Measurements from ENCODE around the gene ZBED6. TPM values are rescaled to one million over a fixed set of nuclear protein-coding genes. Genes with fewer than 3 reads are reported as not detected.

ZBED6 gene
- total and polyA plus RNA-seq, 9 of the 15 experiments (the other 6 are each of a cell fraction or from before 2014, with no cell fraction given), result 0.21 to 16.6 (median 5.0) TPM

DNA sequence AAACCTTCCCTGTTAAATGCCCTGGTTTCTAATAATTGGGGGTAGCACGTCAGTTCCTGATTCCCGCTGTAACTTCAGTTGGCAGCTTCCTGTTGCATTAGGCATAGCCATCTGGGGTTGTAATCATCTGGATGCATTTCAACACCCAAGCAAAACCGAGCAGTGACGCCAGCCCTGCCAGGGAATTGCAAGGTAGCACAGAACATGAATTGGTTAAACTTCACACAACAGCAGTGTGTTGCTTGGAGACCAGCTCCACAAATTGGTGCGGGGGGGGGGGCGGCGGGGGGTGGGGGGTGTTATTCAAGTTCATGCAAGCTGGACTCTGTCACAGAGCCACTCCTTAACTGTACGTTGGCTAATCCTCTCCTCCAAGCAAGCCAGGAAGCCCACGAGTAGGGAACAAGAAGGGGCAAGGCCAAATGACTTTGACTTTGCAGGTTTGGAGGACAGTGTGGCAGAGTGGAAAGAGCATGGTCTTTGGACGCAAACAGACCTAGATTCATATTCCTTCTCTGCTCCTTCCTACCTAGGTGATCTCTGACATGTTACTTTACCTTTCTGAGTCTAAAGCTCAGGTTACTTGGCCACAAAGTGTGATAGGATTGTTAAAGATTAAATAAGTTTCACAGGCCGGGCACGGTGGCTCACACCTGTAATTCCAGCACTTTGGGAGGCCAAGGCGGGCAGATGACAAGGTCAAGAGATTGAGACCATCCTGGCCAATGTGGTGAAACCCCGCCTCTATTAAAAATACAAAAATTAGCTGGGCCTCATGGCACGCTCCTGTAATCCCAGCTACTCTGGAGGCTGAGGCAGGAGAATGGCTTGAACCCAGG, 25.7 kb upstream of the ZBED6 start:
- peak; percentile 40 for ATAC-seq
- peaks cover 4 to 10% of the 10 kb centered on the region in 2 experiments; a peak in 4 of 5 replicates for H3K4me1 ChIP-seq (replicated peaks in 1 of 2; ENCODE audit: control insufficient read depth in 2 of 2, insufficient read depth in 2 of 2, low read length in 2 of 2)

More for the DNA sequence above, 25.7 kb upstream of the ZBED6 start:
- peak in 1 of 4 experiments; percentile 19 for DNase-seq (ENCODE audit: extremely low read depth in 1 of 4, low spot score in 3 of 4)
- TF ChIP-seq GABPA (tag; conservative IDR thresholded peaks at IDR 0.05; ENCODE audit: low read depth) (peak; percentile 65), TAF7 (tag; IDR thresholded peaks at IDR 0.05) (no peak), ZNF512 (tag; IDR thresholded peaks at IDR 0.05) (peak; percentile 1; the same call in 1 of the 2 replicates), ZNF740 (CRISPR knock-in tag; IDR thresholded peaks at IDR 0.05) (no peak), ZNF740 (tag; IDR thresholded peaks at IDR 0.05) (peak in 1 of 2 experiments; percentile 78; a peak in 2 of 4 replicates), VEZF1 (CRISPR knock-in tag; IDR thresholded peaks at IDR 0.05) (peak; percentile 95), CEBPG (CRISPR knock-in tag; IDR thresholded peaks at IDR 0.05) (peak; percentile 49), CEBPG (tag; conservative IDR thresholded peaks at IDR 0.05 in 1 of 2, IDR thresholded peaks at IDR 0.05 in 1 of 2) (0 out of 4 replicates have a peak, but pooled peaks have one; percentile 18 to 31), RFX1 (IDR thresholded peaks at IDR 0.05) (peak; percentile 32; the same call in 1 of the 2 replicates), SMAD2 (IDR thresholded peaks at IDR 0.05; ENCODE audit: low read depth, low read length) (no peak)
- in situ Hi-C loops (cut with MboI), result no loop called here
- no TSS peak for BruUV-seq (replicated peaks)
- Histone ChIP-seq H2AFZ (ENCODE audit: low read depth, low read length) (peak overlapping the region; percentile 3; the same call in 1 of the 2 replicates), H3K9me1 (ENCODE audit: control insufficient read depth, insufficient read depth, low read length) (no peaks in the 10 kb centered on the region), H3K4me3 (no peak overlapping the region), H3K27me3 (ENCODE audit: control insufficient read depth in 2 of 2, insufficient read depth in 2 of 2, low read length in 2 of 2) (peaks cover 37 to 41% of the 10 kb centered on the region in 2 experiments), H3K36me3 (ENCODE audit: control insufficient read depth, insufficient read depth, low read length) (no peaks in the 10 kb centered on the region), H3K4me2 (ENCODE audit: insufficient read depth, low read length) (no peak overlapping the region), H3K27ac (ENCODE audit: extremely low read depth, low read depth, low read length) (no peak overlapping the region), H3K9ac (ENCODE audit: insufficient read depth in 1 of 2, low read depth in 2 of 2, low read length in 2 of 2) (no peak overlapping the region), H4K20me1 (replicated peaks; ENCODE audit: control insufficient read depth, insufficient read depth, low read length) (no peaks in the 10 kb centered on the region), H3K9me3 (replicated peaks; ENCODE audit: control insufficient read depth, insufficient read depth, low read depth, low read length) (no peaks in the 10 kb centered on the region), H3K79me2 (ENCODE audit: control insufficient read depth, insufficient read depth, low read length) (no peaks in the 10 kb centered on the region)
- ChIA-PET POLR2A (no interaction called here), CTCF (ENCODE audit: low intra/inter-chr PET ratio) (interaction anchor here (0.6 kb wide), 1 partner anchor 1199 kb away, joined by 6 read pairs; no protein-coding TSS in a partner anchor)
- WGBS (ENCODE audit: insufficient coverage, low coverage, missing lambda C conversion rate), result 16% methylated on average over 13 of the region's 15 CpGs
- intact Hi-C loops (cut with micrococcal nuclease), result loop anchor here (10.0 kb wide), 1 partner anchor 145 kb away; the partner anchor contains the start of gene ATP2B4
- no peak for FAIRE-seq

Data from K562 (cell line).